Measurements from ENCODE around the gene STK39.

- no peak for TF ChIP-seq ZNF274 (IDR thresholded peaks at IDR 0.05; ENCODE audit: low read depth, low read length)
- TF ChIP-seq SUZ12 (IDR thresholded peaks at IDR 0.05; ENCODE audit: extremely low read depth, insufficient read depth, insufficient read length): no peak
- no peak for TF ChIP-seq YY1 (IDR thresholded peaks at IDR 0.05; ENCODE audit: insufficient read depth, insufficient read length)
Observed at GRCh38 chr2:168294409-168294808, 47.0 kb upstream of the STK39 start.
